DND-41 (cell line): Measurements from ENCODE around the gene PHF21B.

Source experiments
- EZH2 ChIP-seq: IDR thresholded peaks from 3 replicates; pipeline ENCODE4 v1.6.1; 2012; ENCODE audit warnings: borderline replicate concordance, low read depth, mild to moderate bottlenecking, moderate library complexity, low read length, inconsistent platforms; ENCODE audit not compliant: severe bottlenecking
- TF ChIP-seq, protein P1 (sequence below): IDR thresholded peaks from 2 replicates; pipeline ENCODE4 v1.5.1; 2012; ENCODE audit warnings: borderline replicate concordance, low read length, moderate library complexity, mild to moderate bottlenecking; ENCODE audit not compliant: poor library complexity, severe bottlenecking; ENCODE audit errors: extremely low read depth

DNA sequence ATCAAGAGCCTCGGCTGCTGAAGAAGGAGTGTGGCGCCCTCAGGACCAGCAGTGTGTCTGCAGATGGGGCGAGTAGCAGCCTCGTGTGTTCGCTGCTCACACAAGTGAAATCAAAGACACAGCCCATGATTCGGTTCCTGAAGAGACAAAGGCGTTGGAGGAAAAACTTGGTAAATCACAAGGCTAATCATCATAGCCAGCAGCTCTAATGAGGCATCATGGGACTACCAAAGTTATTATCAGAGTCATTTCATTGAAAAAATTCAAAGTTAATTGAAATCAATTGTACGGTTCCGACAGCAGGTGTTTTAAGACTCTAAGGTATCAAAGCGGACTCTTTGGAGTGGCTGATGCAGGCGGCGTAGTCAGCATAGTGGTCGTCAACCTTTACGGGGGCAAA is 9.5 kb downstream of the PHF21B start:
- TF ChIP-seq, protein P1, sequence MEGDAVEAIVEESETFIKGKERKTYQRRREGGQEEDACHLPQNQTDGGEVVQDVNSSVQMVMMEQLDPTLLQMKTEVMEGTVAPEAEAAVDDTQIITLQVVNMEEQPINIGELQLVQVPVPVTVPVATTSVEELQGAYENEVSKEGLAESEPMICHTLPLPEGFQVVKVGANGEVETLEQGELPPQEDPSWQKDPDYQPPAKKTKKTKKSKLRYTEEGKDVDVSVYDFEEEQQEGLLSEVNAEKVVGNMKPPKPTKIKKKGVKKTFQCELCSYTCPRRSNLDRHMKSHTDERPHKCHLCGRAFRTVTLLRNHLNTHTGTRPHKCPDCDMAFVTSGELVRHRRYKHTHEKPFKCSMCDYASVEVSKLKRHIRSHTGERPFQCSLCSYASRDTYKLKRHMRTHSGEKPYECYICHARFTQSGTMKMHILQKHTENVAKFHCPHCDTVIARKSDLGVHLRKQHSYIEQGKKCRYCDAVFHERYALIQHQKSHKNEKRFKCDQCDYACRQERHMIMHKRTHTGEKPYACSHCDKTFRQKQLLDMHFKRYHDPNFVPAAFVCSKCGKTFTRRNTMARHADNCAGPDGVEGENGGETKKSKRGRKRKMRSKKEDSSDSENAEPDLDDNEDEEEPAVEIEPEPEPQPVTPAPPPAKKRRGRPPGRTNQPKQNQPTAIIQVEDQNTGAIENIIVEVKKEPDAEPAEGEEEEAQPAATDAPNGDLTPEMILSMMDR: no peak
- no peak for TF ChIP-seq EZH2
